Measurements from ENCODE around the gene RAB31. TPM values are rescaled to one million over a fixed set of nuclear protein-coding genes. Genes with fewer than 3 reads are reported as not detected.

Gene RAB31
- total RNA-seq, 4 donors from 2014 or later: 27.1 to 54.4 (median 44.3) TPM

- Histone ChIP-seq H3K27ac (no peak overlapping the region), H3K27me3 (no peaks in the 10 kb centered on the region), H3K4me3 (no peak overlapping the region), H3K9me3 (no peaks in the 10 kb centered on the region), H3K36me3 (peaks cover 0 to 17% (median 0%) of the 10 kb centered on the region in 3 donors), H3K4me1 (peaks cover 0 to 32% (median 3%) of the 10 kb centered on the region in 4 donors)
- WGBS, 2 donors: 41 to 50% methylated on average over 4 of the region's 4 CpGs
- no peak for TF ChIP-seq EP300 (IDR thresholded peaks at IDR 0.05)
- no peak for TF ChIP-seq POLR2A (IDR thresholded peaks at IDR 0.05)
- no peak for TF ChIP-seq CTCF (IDR thresholded peaks at IDR 0.05)
- DNase-seq (ENCODE audit: low spot score in 2 of 2): no peak
These were observed 28.3 kb downstream of the RAB31 start for GRCh38 chr18:9736286-9736835.

GRCh38 chr18:9737006-9737405 lies 28.9 kb downstream of the RAB31 start:
- no peak overlapping the region for H3K27ac ChIP-seq
- H3K36me3 ChIP-seq: peaks cover 0 to 15% (median 0%) of the 10 kb centered on the region in 3 donors
- no peaks in the 10 kb centered on the region for H3K9me3 ChIP-seq
- no peak for DNase-seq (ENCODE audit: low spot score in 2 of 2)
- WGBS, 2 donors: 44 to 53% methylated on average over 4 of the region's 4 CpGs
- H3K27me3 ChIP-seq: no peaks in the 10 kb centered on the region
- TF ChIP-seq POLR2A (IDR thresholded peaks at IDR 0.05): no peak
- no peak for TF ChIP-seq EP300 (IDR thresholded peaks at IDR 0.05)
- no peak for TF ChIP-seq CTCF (IDR thresholded peaks at IDR 0.05)
- peaks cover 0 to 38% (median 6%) of the 10 kb centered on the region in 4 donors for H3K4me1 ChIP-seq
- H3K4me3 ChIP-seq: no peak overlapping the region

GRCh38 chr18:9737472-9738121 lies 29.5 kb downstream of the RAB31 start:
- peaks cover 0 to 44% (median 9%) of the 10 kb centered on the region in 4 donors for H3K4me1 ChIP-seq
- 47 to 50% methylated on average over 13 of the region's 13 CpGs for WGBS, 2 donors
- H3K36me3 ChIP-seq: peaks cover 0 to 9% (median 0%) of the 10 kb centered on the region in 3 donors
- H3K9me3 ChIP-seq: no peaks in the 10 kb centered on the region
- no peak for DNase-seq (ENCODE audit: low spot score in 2 of 2)
- H3K27me3 ChIP-seq: no peaks in the 10 kb centered on the region
- no peak overlapping the region for H3K4me3 ChIP-seq
- no peak for TF ChIP-seq CTCF (IDR thresholded peaks at IDR 0.05)
- TF ChIP-seq POLR2A (IDR thresholded peaks at IDR 0.05): no peak
- no peak for TF ChIP-seq EP300 (IDR thresholded peaks at IDR 0.05)
- no peak overlapping the region for H3K27ac ChIP-seq

- no peaks in the 10 kb centered on the region for H3K27me3 ChIP-seq
- WGBS, 2 donors: 83 to 88% methylated on average over 8 of the region's 8 CpGs
- no peak overlapping the region for H3K4me3 ChIP-seq
- DNase-seq (ENCODE audit: low spot score in 2 of 2): no peak
- no peak overlapping the region for H3K27ac ChIP-seq
- peaks cover 0 to 52% (median 11%) of the 10 kb centered on the region in 4 donors for H3K4me1 ChIP-seq
- H3K36me3 ChIP-seq: peaks cover 0 to under 1% (median 0%) of the 10 kb centered on the region in 3 donors
- TF ChIP-seq CTCF (IDR thresholded peaks at IDR 0.05): no peak
- TF ChIP-seq POLR2A (IDR thresholded peaks at IDR 0.05): no peak
- TF ChIP-seq EP300 (IDR thresholded peaks at IDR 0.05): no peak
- no peaks in the 10 kb centered on the region for H3K9me3 ChIP-seq
These were observed 30.3 kb downstream of the RAB31 start for GRCh38 chr18:9738266-9738969.

- Histone ChIP-seq H3K36me3 (no peaks in the 10 kb centered on the region), H3K9me3 (no peaks in the 10 kb centered on the region), H3K4me1 (peaks cover 0 to 60% (median 13%) of the 10 kb centered on the region in 4 donors), H3K27me3 (no peaks in the 10 kb centered on the region), H3K4me3 (no peak overlapping the region), H3K27ac (no peak overlapping the region)
- TF ChIP-seq EP300 (IDR thresholded peaks at IDR 0.05) (no peak), CTCF (IDR thresholded peaks at IDR 0.05) (no peak), POLR2A (IDR thresholded peaks at IDR 0.05) (no peak)
- DNase-seq (ENCODE audit: low spot score in 2 of 2): no peak
- WGBS, 2 donors: 58 to 67% methylated on average over 1 of the region's 1 CpG
These were observed 31.4 kb downstream of the RAB31 start for GRCh38 chr18:9739516-9739915.

Measured in tibial nerve (tissue), 4 donors.